ENCODE data around the gene FAS. TPM values are rescaled to one million over a fixed set of nuclear protein-coding genes. Genes with fewer than 3 reads are reported as not detected.

The FAS gene
- total and polyA plus RNA-seq, 2 experiments from 2014 or later = 3.1 to 4.3 TPM

DNA sequence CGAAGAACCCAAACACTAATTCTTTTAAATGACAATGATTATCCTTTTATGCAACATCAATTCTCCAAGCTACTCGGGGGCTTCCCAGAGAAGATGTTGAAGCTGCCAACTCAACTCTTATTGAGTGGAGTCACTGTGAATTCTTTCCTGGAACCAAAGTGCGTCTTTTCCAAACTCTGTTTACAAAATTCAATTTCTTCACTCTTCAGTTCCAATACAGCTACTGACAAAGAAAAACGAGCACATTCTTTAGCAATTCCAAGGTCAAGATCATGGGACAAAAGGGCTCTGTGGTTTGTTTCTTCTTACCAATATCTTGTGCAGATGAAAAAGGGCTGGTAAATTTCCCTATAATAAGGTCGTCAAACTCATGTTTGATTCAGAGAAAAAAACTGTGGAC is 74.2 kb downstream of the FAS start:
- H3K4me1 Mint-ChIP-seq = peaks cover 7% of the 10 kb centered on the region; the same call in 2 of the 3 replicates
- H3K4me3 Mint-ChIP-seq = no peak overlapping the region
- no peaks in the 10 kb centered on the region for H3K36me3 Mint-ChIP-seq (ENCODE audit: low read depth)
- no peaks in the 10 kb centered on the region for H3K4me1 ChIP-seq (ENCODE audit: insufficient read depth)
- no peak for TF ChIP-seq JUNB (IDR thresholded peaks at IDR 0.05; ENCODE audit: unreplicated experiment)
- DNase-seq (ENCODE audit: low spot score) (no peak), ATAC-seq (no peak)
- H3K27me3 Mint-ChIP-seq (ENCODE audit: insufficient read depth, low read depth, poor library complexity) = no peaks in the 10 kb centered on the region
- H3K27ac ChIP-seq (ENCODE audit: low read depth) = no peak overlapping the region
- no peak overlapping the region for H3K4me3 ChIP-seq
- H4K20me1 ChIP-seq (replicated peaks; ENCODE audit: insufficient read depth) = no peaks in the 10 kb centered on the region
- no peaks in the 10 kb centered on the region for H3K27me3 ChIP-seq (ENCODE audit: insufficient read depth)
- H3K9me2 ChIP-seq (ENCODE audit: insufficient read depth) = no peaks in the 10 kb centered on the region
- no peaks in the 10 kb centered on the region for H3K36me3 ChIP-seq (ENCODE audit: insufficient read depth)
- no peaks in the 10 kb centered on the region for H3F3A ChIP-seq (replicated peaks; ENCODE audit: low read depth)
- peak overlapping the region; percentile 25; the same call in 1 of the 2 replicates for H2AFZ ChIP-seq
- no peaks in the 10 kb centered on the region for H3K9me3 Mint-ChIP-seq
- H3K27ac Mint-ChIP-seq = no peak overlapping the region
- no peak overlapping the region for H3K4me2 ChIP-seq
- no peaks in the 10 kb centered on the region for H3K79me2 ChIP-seq (replicated peaks; ENCODE audit: insufficient read depth)

Small RNAs within 50 kb of the gene (microRNA-seq; reads per million reads assigned to microRNA genes)
- gene MIR4679-1 = not detected
- gene MIR4679-2 = not detected

Small RNAs within 50 kb of the gene (small RNA-seq; reads per million reads assigned to genes)
- gene MIR4679-2 (ENCODE audit: low replicate concordance) (not detected), gene RF02116 (ENCODE audit: low replicate concordance) (not detected)

Other genes with a start within 250 kb of the FAS start
- gene LIPN, start 230.8 kb upstream of the FAS start, total RNA-seq (2014; rRNA removed; shearing (Covaris generic)) = not detected in 2 replicates
- not detected in 2 replicates for gene LIPN, start 230.8 kb upstream of the FAS start, polyA plus RNA-seq (2016; fragmentation: Nextera tagmentation; extraction: Ambion mirVana)
- gene LIPM, start 188.1 kb upstream of the FAS start, total RNA-seq (2014; rRNA removed; shearing (Covaris generic)) = not detected in 2 replicates
- not detected in 2 replicates for gene LIPM, start 188.1 kb upstream of the FAS start, polyA plus RNA-seq (2016; fragmentation: Nextera tagmentation; extraction: Ambion mirVana)
- not detected in 2 replicates for gene ANKRD22, start 139.0 kb upstream of the FAS start, total RNA-seq (2014; rRNA removed; shearing (Covaris generic))
- gene ANKRD22, start 139.0 kb upstream of the FAS start, polyA plus RNA-seq (2016; fragmentation: Nextera tagmentation; extraction: Ambion mirVana) = not detected in 2 replicates
- 11.5 and 12.5 TPM in 2 replicates for gene STAMBPL1, start 110.6 kb upstream of the FAS start, total RNA-seq (2014; rRNA removed; shearing (Covaris generic))
- gene STAMBPL1, start 110.6 kb upstream of the FAS start, polyA plus RNA-seq (2016; fragmentation: Nextera tagmentation; extraction: Ambion mirVana) = 1.8 and 2.5 TPM in 2 replicates
- gene ACTA2, start 38.0 kb upstream of the FAS start, total RNA-seq (2014; rRNA removed; shearing (Covaris generic)) = 2.4 and 9.4 TPM in 2 replicates
- 3.4 and 3.9 TPM in 2 replicates for gene ACTA2, start 38.0 kb upstream of the FAS start, polyA plus RNA-seq (2016; fragmentation: Nextera tagmentation; extraction: Ambion mirVana)
- gene CH25H, start 216.5 kb downstream of the FAS start, total RNA-seq (2014; rRNA removed; shearing (Covaris generic)) = 0.47 and 1.3 TPM in 2 replicates
- gene CH25H, start 216.5 kb downstream of the FAS start, polyA plus RNA-seq (2016; fragmentation: Nextera tagmentation; extraction: Ambion mirVana) = 1.7 and 1.8 TPM in 2 replicates